K562 (cell line): ENCODE results near the gene C6orf15. TPM values are rescaled to one million over a fixed set of nuclear protein-coding genes. Genes with fewer than 3 reads are reported as not detected.

Source experiments
- ATF6 ChIP-seq: sonication (generic); formaldehyde crosslinking; IDR thresholded peaks from 2 replicates; pipeline ENCODE4 v1.4.0; 2020; ENCODE audit warnings: mild to moderate bottlenecking, missing genetic modification reagents
- BACH1 ChIP-seq: fragments of 200-800 bp; sonication (Bioruptor generic); IDR thresholded peaks from 2 replicates; pipeline ENCODE4 v1.6.1; 2016; ENCODE audit warnings: missing genetic modification characterization, missing compliant biosample characterization
- CREB3L1 ChIP-seq: fragments of 450-650 bp; IDR thresholded peaks from 2 replicates; pipeline ENCODE4 v1.6.1; 2014; ENCODE audit warnings: low read depth, mild to moderate bottlenecking, moderate library complexity, borderline replicate concordance
- FUS ChIP-seq: fragments of 200-400 bp; formaldehyde crosslinking; optimal IDR thresholded peaks from 2 replicates; pipeline ENCODE3; 2017; ENCODE audit warnings: low read depth, low read length
- NR2C1 ChIP-seq, 2 experiments: fragments of 450-650 bp; IDR thresholded peaks; 2 replicates each; pipeline ENCODE4 v1.6.1; 2017; ENCODE audit warnings: mild to moderate bottlenecking in 2 of 2, antibody characterized with exemption in 1 of 2, inconsistent platforms in 1 of 2, missing compliant biosample characterization in 1 of 2, missing genetic modification characterization in 1 of 2
- RFX1 ChIP-seq: fragments of 450-650 bp; IDR thresholded peaks from 2 replicates; pipeline ENCODE4 v1.6.1; 2016; ENCODE audit warnings: mild to moderate bottlenecking, moderate library complexity
- RFX7 ChIP-seq: fragments of 250-450 bp; sonication (Bioruptor Pico); IDR thresholded peaks from 2 replicates; pipeline ENCODE4 v1.5.1; 2021; ENCODE audit warnings: mild to moderate bottlenecking
- polyA plus RNA-seq, 8 experiments: library from polyadenylated mRNA; depleted of rRNA in 4 of 8; stranded (reverse) in 5 of 8; unstranded in 3 of 8; fragments of >200 nt; fragmentation: Nextera tagmentation in 2 of 8; fragmentation: Illumina TruSeq in 1 of 8; extraction: Ambion mirVana in 2 of 8; extraction: Trizol in 1 of 8; gene quantifications; 2 replicates each; pipeline versions ENCODE4 v1.2.1 to v1.2.3, GENCODE V29; 2011 to 2014; ENCODE audit warnings: inconsistent platforms in 1 of 8, missing spikeins in 1 of 8
- total RNA-seq, 7 experiments: library from RNA; depleted of rRNA in 6 of 7; stranded (reverse); fragments of >200 nt in 6 of 7; fragmentation: Illumina TruSeq in 2 of 7; extraction: Trizol in 2 of 7; gene quantifications; 2 replicates each; pipeline versions ENCODE4 v1.2.1 to v1.2.3, GENCODE V29; 2011 to 2021; ENCODE audit warnings: low replicate concordance in 1 of 7

Gene C6orf15
- total and polyA plus RNA-seq, 9 of the 15 experiments (the other 6 are each of a cell fraction or from before 2014, with no cell fraction given), result not detected

GRCh38 chr6:31090275-31090972 is 22.0 kb downstream of the C6orf15 start (continued):
- 0 out of 2 replicates have a peak, but pooled peaks have one; percentile 12 for TF ChIP-seq RFX1
- no peak for TF ChIP-seq CREB3L1
- TF ChIP-seq BACH1, result no peak
- TF ChIP-seq NR2C1 (IDR thresholded peaks at IDR 0.05), result no peak
- no peak for TF ChIP-seq NR2C1 (tag; IDR thresholded peaks at IDR 0.05)
- TF ChIP-seq RFX7 (CRISPR knock-in tag), result no peak
- TF ChIP-seq ATF6 (CRISPR knock-in tag), result no peak
- no peak for TF ChIP-seq FUS
- TF ChIP-seq, all 486 proteins: peak for 4
